ENCODE measurements around the gene TMEM95.
"Not testable (repeated sequence)": the region's sequence is repeated elsewhere in the genome, so short reads cannot be mapped to it uniquely, and the experiment has no call there.

The TMEM95 gene

DNA sequence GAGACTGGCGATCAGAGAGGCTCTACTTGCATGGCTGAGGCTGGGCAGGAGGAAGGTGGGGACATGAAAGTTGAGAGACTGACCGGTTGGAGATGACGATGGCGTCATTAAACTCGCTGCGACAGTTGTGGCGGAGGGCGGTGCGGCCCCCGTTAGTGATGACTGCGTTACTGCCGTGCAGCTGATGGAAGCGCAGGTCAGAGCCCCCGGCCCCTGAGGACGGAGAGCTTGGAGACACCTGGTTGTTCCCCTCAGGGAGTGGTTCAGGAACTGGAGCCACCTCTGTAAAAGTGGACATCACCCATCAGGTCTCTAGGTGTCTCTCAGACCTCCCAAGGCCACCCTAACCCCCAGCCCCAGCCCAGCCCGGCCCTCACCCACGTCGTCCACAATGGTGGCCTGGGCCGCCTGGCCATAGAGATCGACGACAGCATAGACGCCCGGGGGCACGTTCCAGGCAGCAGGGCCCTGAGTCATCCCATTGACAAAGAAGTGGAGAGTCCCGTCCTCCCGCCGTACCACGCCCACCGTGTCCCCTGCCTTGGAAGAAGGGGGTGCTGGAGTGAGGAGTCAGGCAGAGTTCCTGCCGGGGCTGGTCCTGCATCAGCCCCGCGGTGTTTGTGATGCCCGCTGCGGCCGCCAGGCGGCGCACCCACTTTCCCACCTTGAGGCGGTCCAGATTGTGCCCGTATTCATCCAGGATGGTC is 31.1 kb upstream of the TMEM95 start:
- no peak for DNase-seq

DNA sequence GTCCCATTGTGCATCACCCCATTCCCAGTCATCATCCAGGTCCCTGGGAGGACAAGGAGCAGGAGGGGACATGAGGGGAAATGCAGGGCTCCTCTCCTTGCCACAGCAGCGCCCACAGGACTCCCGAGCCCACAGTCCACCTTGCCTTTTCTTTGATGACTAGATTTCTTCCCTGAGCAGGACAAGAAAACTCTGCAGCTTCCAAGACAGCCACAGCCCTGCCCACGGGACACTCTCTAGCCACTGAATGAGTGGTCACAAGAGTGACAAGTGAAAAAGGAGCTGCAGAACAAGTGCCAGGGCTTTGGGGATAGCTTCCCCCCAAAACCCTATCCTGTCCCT is 30.5 kb upstream of the TMEM95 start:
- DNase-seq = no peak

DNA sequence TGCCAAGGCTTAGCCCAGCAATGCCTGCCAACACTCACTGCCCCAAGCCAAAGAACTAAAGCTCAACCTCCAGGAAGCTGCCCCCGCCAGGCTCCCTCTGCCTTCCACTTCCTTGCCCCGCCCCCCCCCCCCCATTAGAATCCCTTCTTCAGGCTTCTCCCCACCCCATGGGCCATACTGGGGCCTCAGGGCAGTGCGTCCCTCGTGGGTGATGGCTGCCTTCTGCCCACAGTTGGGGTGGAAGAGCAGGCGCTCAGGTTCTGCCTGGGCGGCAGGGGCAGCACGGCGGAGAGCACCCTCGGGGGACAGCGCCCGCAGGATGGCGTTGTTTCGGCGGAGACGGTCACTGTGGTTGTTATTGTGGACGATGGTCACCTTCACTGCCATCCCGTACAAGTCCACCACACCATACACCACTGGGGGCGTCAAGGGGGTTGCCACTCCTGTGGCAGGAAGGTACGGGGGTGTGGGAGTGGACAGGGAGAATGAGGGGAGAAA is 29.9 kb upstream of the TMEM95 start:
- DNase-seq = no peak

DNA sequence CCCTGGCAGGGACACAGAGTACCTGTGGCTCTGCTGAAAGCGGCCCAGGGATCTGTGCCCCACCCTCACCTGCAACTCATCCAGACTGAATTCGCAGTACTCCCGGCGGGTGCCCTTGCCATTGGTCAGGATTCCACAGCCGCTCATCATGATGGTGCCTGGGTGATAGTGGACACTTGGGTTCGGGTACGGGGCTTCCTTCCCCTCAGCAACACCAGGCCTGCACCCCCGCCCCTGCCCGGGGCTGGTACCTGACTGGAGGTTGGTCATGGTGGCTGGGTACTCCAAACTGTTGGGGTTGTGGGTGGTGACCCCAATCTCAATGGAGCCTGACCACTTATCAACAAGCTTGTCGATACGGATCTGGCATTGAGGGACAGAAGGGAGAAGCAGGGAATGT is 28.8 kb upstream of the TMEM95 start:
- DNase-seq = no peak

DNA sequence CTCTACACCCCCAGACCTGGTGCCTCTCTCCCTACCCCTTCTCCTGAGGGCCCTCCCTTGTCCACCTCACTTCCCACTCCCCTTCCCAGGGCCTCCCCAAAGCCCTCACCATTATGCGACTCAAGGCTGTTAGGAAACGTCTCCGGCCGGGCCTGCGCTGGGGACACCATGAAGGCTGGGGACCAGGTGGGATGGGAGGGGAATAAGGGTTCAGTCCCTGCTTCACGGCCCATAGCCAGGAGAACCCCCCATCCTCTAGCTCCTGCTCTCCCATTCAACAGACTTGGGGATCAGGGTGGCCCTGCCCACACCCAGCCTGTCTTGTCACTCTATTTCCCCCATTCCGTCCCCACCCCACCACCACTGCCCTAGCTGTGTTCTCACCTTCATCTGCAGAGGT is 27.9 kb upstream of the TMEM95 start:
- no peak for DNase-seq

DNA sequence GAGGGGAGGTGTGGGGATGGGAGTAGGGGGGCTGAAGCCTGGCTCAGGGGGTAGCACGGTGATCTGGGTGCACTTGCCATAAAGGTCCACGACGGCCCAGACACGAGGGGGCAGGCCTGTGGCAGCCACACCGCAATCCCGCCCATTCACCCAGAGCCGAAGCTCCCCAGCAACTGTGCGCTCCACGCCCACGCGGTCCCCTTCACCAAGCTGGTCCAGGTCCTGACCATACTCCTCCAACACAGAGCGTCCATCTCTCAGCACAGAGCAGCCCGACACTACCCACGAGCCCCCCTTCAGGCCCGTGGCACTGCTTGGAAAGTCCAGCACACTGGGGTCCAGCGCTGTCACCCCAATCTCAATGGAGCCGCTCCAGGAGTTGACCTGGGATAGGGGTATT is 27.5 kb upstream of the TMEM95 start:
- DNase-seq = no peak

DNA sequence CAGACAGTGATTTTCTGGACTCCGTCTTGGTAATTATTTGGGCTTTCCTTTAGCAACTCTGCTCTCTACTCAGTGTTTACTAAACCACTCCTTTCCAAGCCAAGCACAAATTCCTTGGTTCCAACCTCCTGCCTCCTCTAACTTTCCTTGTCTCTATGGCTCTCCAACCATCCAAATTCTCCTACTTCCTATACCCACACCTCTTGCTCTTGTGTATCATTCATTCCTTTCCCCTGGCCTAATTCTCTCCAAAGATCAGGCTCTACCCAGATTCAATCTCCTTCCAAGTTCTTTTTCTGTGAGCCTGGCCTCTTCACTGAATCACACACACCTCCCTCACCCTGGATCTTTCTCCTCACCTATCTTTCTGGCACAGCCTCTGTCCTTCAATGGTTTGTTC is 26.9 kb upstream of the TMEM95 start:
- no peak for DNase-seq

DNA sequence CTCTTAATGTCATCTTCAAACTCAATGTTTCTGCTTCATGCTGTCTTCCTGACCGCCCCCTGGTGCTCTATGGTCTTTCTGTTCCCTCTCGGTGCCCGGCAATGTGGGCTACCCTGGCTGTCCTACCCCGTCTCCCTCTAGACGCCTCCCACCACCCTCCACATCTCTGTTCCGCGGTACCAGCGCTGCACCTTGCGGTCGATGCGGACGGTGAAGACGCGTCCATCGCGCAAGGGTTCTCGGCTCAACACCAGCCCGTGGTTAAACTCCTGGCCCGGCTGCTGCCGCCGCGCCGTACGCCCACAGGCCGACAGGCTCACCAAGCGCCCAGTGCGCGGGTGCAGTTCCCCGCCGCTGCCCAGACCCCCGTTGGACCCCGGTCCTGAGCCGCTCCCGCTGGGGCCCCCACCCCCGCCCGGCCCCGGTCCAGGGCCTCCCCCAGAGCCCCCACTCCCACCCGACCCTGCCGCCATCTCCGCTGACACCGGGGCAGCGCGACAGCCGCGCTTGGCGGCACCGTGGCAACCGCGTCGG is 26.0 kb upstream of the TMEM95 start, which contains the start of gene NEURL4:
Gene NEURL4 (minus strand): TSS at position 496 of the 534 bp plus-strand sequence. CDS start 23 bp downstream, at position 473.
- DNase-seq = peak; percentile 4

DNA sequence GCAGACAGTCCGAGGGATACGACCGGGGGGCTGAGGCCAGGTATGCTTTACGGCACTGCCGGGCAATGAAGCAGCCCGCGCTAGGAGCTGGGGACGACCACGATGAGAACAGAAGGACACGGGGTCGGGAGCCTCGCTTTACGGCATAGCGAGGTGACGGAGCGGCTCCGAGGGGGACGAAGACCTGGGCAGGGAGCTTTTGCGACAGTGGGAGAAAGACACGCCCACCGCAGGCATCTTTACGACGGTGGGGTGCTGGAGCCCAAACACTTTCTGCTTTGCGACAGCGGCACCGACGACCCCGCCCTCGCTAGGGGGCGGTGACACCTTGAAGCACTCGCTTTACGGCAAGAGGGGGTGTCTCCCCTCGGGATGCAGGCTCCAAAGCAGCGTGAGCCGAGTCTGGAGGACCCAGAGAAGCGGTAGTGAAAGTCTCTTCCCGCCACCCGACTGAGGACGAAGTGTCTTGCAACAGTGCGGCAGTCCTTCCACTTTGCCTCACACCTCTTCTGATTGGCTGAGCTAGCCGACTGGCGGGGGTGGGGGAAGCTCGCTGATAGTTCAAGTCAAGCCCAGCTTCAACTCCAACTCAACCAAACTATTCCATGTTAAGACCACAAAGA is 25.5 kb upstream of the TMEM95 start:
- peak; percentile 95 for DNase-seq

DNA sequence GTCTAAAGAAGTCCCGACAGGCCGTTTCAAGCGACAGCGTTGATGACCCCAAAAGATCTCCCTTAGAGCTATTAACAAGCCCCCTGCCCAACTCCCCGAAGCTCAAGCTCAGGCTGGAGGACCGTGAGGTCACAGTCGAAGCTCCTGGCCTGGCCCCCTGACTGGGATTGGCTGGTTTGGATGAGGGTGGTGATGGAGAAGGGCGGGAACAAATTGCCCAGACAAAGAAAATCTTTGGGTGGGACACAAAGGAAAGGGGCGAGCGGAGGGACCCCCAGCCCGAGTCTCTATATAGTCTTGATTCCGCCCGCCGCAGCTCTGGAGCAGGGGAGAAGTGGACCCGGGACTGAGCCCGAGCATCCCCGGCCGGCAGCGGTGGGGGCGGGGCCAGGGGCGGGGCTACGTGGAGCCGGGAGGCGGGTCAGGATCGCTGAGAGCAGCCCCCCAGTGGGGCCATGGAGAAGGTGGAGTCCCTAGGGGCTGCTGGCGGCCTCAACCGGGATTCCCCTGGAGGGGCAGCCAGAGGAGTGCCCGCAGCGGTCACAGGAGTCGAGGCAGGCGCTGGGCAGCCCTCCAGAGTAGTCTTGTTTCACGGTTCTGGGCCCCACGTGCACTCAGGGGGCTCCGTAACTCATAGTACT is 24.8 kb upstream of the TMEM95 start:
- peak; percentile 72 for DNase-seq

DNA sequence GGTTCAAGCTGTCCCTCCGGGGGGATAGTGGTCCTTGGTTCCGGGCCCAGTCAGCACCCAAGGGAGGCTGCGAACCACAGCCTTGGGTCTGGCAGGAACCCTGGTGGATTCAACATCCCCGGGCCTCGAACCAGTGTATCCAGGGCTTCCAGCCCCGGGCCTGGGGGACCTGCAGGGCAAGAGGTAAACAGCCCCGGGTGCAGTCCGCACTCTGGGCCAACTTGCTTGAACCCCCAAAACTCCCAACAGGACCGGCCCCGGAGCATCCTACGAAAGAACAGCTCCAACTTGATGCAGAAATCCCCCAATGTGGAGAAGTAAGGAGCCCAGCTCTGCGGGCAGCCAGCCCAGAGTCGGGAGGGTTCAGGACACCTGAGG is 24.3 kb upstream of the TMEM95 start:
- no peak for DNase-seq

DNA sequence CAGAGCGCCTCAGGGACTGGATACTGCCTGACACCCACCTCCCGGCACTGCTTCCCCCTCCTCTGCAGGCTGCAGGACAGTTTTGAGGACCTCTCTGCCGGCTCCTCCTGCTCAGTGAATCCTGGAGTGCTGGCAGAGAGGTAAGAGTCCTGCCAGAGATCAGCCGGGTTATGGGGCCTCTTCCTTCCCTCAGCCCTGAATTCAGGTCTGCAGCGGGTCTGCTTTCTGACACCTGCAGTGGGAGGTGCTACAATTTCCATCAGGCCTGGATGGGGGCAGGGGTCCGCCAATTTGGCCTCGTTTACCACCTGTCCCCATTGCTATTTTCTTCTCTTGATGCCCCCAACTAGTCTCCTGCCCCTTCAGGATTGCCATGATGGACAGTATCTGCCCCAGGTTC is 22.8 kb upstream of the TMEM95 start:
- DNase-seq = no peak

DNA sequence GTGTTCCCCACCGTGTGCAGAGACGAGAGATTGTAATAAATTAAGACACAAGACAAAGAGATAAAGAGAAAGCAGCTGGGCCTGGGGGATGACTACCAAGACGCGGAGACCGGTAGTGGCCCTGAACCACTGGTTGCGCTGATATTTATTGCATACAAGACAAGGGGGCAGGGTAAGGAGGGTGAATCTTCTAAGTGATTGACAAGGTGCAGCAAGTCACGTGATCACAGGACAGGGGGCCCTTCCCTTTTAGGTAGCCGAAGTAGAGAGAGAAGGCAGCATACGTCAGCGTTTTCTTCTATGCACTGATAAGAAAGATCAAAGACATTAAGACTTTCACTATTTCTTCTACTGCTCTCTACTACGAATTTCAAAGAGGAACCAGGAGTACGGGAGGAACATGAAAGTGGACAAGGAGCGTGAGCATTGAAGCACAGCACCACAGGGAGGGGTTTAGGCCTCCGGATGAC is 22.3 kb upstream of the TMEM95 start:
- DNase-seq = not testable (repeated sequence)

DNA sequence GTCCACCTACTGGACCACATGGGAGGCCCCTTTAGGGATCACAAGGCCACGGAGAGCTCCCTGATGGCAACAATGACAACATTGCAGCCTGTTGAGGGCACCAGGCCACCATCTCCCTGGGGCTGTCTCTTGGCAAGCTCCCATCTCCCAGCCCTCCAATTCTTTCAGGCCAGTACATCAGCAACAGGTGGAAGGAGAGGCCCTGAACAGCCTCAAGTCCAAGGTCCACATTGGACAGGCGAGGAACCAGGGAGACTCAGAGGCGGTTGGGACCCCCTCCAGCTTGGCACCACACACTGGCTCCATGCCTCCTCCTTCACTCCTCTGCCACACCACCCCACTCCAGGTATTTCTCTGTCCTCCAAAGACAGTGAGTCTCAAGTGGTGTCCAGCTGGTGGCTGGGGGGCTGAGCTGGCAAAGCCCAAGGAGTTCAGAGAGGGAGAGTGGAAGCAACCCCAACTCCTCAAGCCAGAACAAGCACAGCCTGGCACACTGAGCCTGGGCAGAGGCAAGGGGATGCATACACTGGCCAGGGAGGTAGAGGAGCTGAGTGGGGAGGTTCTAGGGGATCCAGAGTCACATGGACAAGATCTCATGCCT is 19.9 kb upstream of the TMEM95 start:
- no peak for DNase-seq

DNA sequence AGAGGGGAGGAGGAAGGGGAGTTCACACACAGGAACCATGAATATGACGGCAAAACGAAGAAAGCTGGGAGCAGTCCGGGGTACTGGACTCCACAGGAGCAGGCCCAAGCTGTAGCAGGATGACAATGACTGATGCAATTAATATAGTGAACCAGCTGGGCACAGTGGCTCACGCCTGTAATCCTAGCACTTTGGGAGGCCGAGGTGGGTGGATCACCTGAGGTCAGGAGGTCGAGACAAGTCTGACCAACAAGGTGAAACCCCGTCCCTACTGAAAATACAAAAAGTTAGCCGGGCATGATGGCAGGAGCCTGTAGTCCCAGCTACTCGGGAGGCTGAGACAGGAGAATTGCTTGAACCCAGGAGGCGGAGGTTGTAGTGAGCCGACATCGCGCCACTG is 19.2 kb upstream of the TMEM95 start:
- not testable (repeated sequence) for DNase-seq

DNA sequence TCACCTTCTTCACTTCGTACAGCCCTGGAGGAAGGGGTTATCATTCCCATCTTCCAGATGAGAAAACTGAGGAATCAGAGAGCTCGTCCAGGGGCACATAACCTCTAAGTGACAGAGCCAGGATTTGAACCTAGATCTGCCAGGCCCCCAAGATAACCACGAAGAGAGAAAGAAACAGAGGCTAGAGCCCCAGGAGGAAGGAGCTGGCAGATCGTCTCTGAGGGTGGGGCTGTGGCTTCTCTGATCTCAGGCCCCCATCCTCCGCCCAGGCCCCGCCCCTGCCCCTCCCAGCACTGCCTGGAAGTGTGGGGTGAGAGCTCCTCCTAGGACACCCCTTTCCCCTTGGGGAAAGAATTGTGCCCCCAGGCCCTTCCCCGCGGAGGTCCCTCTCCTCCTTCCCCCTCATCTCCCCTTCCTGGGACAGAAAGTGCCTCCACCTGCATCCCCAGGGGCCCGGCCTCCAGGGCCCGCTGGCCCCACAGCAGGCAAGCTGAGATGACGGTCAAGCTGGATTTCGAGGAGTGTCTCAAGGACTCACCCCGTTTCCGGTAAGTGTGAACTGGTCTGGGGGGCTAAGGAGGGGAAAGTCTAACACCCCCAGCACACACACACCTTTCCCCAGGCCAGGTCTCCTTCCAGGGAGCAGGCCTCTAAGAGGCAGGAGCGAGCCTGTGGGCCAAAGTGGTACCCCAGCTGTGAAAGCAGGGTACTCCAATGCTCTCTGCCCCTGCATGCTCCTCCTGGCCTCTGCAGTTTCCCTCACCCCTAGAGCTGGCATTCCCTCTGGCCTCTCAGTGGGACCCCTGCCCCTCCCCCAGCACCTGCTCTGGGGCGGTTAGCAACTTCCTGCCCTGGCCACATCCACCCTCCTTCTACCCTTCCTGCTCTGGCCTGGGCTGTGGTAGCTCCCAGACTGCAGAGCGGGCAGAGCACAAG is 18.4 kb upstream of the TMEM95 start, which contains the start of gene ACAP1:
Gene ACAP1 (plus strand): TSS at position 290 of the 936 bp plus-strand sequence. CDS start 206 bp downstream, at position 496.
- no peak for DNase-seq

DNA sequence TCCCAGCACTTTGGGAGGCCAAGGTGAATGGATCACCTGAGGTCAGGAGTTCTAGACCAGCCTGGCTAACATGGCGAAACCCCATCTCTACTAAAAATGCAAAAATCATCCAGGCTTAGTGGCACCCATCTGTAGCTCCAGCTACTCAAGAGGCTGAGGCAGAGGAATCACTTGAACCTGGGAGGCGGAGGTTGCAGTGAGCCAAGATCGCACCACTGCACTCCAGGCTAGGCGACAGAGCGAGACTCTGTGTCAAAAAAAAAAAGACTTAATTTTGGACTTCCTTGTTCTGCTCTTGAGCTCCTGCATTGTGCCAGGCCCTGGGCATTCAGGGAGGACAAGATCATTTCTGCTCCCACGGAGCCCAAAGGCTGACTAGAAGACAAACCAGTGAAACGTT is 17.4 kb upstream of the TMEM95 start:
- not testable (repeated sequence) for DNase-seq

DNA sequence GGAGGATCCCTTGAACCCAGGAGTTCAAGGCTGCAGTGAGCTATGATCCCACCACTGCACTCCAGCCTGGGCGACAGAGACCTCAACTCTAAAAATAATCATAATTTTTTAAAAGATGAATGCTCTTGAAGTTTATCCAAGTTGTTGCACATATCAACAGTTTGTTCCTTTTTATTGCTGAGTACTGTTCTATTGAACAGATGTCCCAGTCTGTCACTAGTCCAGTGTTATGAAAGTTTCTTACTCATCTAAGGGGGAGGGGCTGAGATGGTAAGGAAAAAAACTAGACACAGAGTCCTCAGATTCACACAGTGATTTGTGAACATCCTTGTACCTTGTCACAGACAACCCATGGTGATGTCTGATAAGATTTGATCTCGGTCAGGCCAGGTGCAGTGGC is 14.8 kb upstream of the TMEM95 start:
- DNase-seq = no peak

DNA sequence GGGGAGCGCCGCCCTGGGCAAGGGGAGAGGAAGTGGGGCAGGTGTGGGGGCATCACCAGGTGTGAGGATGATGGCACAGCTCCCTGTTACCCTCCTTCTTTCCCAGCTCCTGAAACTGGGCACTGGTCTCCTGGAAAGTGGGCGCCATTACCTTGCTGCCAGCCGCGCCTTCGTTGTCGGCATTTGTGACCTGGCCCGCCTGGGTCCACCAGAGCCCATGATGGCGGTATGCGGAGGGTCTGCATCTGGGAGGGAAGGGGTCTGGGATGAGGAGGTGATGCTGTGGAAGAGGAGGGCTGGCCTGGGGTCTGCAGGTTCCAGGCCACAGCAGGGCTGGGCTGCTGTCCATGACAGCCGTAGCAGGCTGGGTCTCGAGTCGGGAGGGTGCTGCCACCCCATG is 13.1 kb upstream of the TMEM95 start:
- no peak for DNase-seq

DNA sequence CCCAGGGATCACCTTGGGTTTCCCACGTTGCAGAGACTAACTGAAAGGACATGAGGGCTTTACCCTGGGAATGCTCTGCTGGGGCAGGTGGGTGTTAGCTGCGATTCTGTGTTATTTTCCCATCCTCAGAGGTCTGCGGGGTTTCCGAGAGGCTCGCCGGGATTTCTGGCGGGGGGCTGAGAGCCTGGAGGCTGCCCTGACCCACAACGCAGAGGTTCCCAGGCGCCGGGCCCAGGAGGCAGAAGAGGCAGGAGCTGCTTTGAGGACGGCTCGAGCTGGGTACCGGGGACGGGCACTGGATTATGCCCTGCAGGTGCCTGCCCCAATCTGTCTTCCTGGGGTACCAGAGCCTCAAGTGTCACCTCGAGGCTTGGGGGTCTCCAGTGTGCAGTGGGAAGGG is 11.7 kb upstream of the TMEM95 start:
- DNase-seq = no peak

DNA sequence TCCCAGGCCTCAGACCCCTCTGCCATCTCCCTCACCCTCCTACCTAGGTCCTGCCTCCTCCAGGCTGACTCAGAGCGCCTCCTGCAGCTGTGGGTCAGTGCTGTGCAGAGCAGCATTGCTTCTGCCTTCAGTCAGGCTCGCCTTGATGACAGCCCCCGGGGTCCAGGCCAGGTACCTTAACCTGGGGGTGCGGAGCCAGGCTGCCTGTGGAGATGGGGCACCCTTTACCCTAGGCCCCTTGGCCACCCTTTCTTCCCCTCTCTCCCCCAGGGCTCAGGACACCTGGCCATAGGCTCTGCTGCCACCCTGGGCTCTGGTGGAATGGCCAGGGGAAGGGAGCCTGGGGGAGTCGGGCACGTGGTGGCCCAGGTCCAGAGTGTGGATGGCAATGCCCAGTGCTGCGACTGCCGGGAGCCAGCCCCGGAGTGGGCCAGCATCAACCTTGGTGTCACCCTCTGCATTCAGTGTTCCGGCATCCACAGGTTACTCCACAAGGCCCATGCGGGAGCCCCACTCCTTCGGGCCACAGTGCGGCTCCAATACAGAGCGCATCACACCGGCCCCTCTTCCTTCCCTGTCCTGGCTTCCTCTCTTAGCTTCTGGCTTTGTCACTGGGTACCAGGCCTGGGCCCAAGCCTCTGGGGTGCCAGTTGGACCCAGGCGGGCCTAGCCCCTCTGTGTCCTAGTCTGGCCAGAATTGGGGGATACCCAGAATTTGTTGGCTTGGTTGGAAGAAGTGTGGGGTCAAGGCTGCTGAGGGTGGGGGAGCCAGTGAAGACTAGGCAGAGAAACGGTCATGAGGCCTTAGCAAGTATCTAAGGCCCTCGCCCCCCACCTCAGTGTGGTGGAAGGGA is 8.0 kb upstream of the TMEM95 start:
- DNase-seq = no peak

Measured in NCI-H1092 treated with DMSO at 0.1 percent for 48 hours (cell line).